ENCODE data around the gene TBX15. TPM values are rescaled to one million over a fixed set of nuclear protein-coding genes. Genes with fewer than 3 reads are reported as not detected.

Gene TBX15
- total and polyA plus RNA-seq, 2 experiments from 2014 or later, result 0.21 TPM; not detected in 1

DNA sequence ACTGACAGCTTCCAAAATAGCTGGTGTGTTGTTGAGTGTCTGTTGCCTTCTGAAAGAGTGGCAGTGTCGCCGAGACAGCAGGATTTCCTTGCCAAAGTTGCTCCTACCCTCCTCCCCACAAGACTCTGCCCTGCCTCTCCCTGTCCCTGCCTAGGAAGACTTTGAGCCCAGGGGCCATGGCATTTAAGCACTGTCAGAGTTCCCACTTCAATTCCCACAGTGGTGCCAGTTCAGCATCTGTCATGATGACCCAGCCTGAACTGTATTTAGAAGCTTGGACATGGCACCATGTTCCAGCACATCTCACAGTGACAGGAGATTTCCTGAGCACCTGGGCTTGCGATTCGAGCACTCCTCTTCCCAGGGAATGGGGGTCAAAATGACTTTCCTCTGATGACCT is 43.6 kb downstream of the TBX15 start (continued):
- TF ChIP-seq, protein P1, sequence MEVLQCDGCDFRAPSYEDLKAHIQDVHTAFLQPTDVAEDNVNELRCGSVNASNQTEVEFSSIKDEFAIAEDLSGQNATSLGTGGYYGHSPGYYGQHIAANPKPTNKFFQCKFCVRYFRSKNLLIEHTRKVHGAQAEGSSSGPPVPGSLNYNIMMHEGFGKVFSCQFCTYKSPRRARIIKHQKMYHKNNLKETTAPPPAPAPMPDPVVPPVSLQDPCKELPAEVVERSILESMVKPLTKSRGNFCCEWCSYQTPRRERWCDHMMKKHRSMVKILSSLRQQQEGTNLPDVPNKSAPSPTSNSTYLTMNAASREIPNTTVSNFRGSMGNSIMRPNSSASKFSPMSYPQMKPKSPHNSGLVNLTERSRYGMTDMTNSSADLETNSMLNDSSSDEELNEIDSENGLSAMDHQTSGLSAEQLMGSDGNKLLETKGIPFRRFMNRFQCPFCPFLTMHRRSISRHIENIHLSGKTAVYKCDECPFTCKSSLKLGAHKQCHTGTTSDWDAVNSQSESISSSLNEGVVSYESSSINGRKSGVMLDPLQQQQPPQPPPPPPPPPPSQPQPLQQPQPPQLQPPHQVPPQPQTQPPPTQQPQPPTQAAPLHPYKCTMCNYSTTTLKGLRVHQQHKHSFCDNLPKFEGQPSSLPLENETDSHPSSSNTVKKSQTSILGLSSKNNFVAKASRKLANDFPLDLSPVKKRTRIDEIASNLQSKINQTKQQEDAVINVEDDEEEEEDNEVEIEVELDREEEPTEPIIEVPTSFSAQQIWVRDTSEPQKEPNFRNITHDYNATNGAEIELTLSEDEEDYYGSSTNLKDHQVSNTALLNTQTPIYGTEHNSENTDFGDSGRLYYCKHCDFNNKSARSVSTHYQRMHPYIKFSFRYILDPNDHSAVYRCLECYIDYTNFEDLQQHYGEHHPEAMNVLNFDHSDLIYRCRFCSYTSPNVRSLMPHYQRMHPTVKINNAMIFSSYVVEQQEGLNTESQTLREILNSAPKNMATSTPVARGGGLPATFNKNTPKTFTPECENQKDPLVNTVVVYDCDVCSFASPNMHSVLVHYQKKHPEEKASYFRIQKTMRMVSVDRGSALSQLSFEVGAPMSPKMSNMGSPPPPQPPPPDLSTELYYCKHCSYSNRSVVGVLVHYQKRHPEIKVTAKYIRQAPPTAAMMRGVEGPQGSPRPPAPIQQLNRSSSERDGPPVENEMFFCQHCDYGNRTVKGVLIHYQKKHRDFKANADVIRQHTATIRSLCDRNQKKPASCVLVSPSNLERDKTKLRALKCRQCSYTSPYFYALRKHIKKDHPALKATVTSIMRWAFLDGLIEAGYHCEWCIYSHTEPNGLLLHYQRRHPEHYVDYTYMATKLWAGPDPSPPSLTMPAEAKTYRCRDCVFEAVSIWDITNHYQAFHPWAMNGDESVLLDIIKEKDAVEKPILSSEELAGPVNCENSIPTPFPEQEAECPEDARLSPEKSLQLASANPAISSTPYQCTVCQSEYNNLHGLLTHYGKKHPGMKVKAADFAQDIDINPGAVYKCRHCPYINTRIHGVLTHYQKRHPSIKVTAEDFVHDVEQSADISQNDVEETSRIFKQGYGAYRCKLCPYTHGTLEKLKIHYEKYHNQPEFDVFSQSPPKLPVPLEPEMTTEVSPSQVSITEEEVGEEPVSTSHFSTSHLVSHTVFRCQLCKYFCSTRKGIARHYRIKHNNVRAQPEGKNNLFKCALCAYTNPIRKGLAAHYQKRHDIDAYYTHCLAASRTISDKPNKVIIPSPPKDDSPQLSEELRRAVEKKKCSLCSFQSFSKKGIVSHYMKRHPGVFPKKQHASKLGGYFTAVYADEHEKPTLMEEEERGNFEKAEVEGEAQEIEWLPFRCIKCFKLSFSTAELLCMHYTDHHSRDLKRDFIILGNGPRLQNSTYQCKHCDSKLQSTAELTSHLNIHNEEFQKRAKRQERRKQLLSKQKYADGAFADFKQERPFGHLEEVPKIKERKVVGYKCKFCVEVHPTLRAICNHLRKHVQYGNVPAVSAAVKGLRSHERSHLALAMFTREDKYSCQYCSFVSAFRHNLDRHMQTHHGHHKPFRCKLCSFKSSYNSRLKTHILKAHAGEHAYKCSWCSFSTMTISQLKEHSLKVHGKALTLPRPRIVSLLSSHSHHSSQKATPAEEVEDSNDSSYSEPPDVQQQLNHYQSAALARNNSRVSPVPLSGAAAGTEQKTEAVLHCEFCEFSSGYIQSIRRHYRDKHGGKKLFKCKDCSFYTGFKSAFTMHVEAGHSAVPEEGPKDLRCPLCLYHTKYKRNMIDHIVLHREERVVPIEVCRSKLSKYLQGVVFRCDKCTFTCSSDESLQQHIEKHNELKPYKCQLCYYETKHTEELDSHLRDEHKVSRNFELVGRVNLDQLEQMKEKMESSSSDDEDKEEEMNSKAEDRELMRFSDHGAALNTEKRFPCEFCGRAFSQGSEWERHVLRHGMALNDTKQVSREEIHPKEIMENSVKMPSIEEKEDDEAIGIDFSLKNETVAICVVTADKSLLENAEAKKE (CRISPR knock-in tag; IDR thresholded peaks at IDR 0.05), result no peak

DNA sequence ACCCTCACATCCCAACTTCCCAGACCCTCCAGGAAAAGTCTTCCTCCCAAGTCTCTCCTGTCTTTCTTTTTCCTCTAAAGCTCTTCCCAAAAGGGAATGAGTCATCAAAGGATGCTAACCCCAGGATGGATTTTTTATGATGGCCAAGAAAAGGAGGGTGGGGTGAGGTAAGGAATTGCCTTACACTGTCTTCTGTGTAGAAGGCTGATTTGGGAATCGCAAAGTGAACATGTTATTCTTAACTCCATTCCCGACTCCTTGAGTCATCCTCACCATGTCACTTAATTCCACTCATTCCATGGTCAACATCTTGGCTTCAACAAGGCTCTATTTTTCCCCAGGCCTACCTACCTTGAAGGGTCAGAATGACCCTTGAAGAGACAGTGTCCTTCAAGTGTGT is 44.0 kb downstream of the TBX15 start:
- Histone ChIP-seq H3K9me2 (ENCODE audit: insufficient read depth) (peaks cover under 1% of the 10 kb centered on the region; the same call in 1 of the 2 replicates), H3K4me1 (ENCODE audit: insufficient read depth) (no peaks in the 10 kb centered on the region), H3K4me2 (no peak overlapping the region), H3F3A (replicated peaks; ENCODE audit: low read depth) (no peaks in the 10 kb centered on the region), H3K4me3 (no peak overlapping the region), H4K20me1 (replicated peaks; ENCODE audit: insufficient read depth) (no peaks in the 10 kb centered on the region), H3K79me2 (replicated peaks; ENCODE audit: insufficient read depth) (no peaks in the 10 kb centered on the region), H2AFZ (no peak overlapping the region), H3K27me3 (ENCODE audit: insufficient read depth) (no peaks in the 10 kb centered on the region), H3K36me3 (ENCODE audit: insufficient read depth) (no peaks in the 10 kb centered on the region; the same call in 1 of the 2 replicates), H3K27ac (ENCODE audit: low read depth) (no peak overlapping the region)
- ATAC-seq, result no peak
- peaks cover 4% of the 10 kb centered on the region; the same call in 1 of the 3 replicates for H3K9me3 Mint-ChIP-seq
- H3K4me1 Mint-ChIP-seq, result no peaks in the 10 kb centered on the region
- TF ChIP-seq ETS1 (IDR thresholded peaks at IDR 0.05), result no peak
- no peak for TF ChIP-seq EZH2 (IDR thresholded peaks at IDR 0.05; ENCODE audit: low read depth, unreplicated experiment)
- TF ChIP-seq CTCF (conservative IDR thresholded peaks at IDR 0.05; ENCODE audit: low read depth in 2 of 2), result no peak
- TF ChIP-seq ZNF114 (CRISPR knock-in tag; IDR thresholded peaks at IDR 0.05), result no peak
- TF ChIP-seq STAT1 (IDR thresholded peaks at IDR 0.05; ENCODE audit: unreplicated experiment), result no peak
- H3K27ac Mint-ChIP-seq, result no peak overlapping the region
- no peaks in the 10 kb centered on the region for H3K36me3 Mint-ChIP-seq (ENCODE audit: low read depth)
- H3K4me3 Mint-ChIP-seq, result no peak overlapping the region
- H3K27me3 Mint-ChIP-seq (ENCODE audit: insufficient read depth, low read depth, poor library complexity), result peaks cover 3% of the 10 kb centered on the region
- DNase-seq (ENCODE audit: low spot score), result no peak

Data from GM23338 (cell line).